Astrocyte (in vitro differentiated cells and primary cell): ENCODE results near the gene KCNMA1. TPM values are rescaled to one million over a fixed set of nuclear protein-coding genes. Genes with fewer than 3 reads are reported as not detected.

Source experiments
- DNase-seq: peaks from one replicate; pipeline ENCODE4 v3.0.0-alpha.2; 2010; ENCODE audit warnings: low read depth
- FAIRE-seq: peaks from 2 replicates; lab custom pipeline; 2011; peaks lifted over from hg19 to GRCh38; lab: Jason Lieb, UNC
- H2AFZ ChIP-seq: 2 replicates; pipeline ENCODE4 v1.6.0; 2012; ENCODE audit warnings: low read depth, low read length, inconsistent platforms
- H3K27ac ChIP-seq: 2 replicates; pipeline ENCODE4 v1.5.1; 2011; ENCODE audit warnings: low read depth, low read length, inconsistent platforms
- H3K27me3 ChIP-seq: 2 replicates; pipeline ENCODE4 v1.6.0; 2011; ENCODE audit warnings: low read length, inconsistent platforms; ENCODE audit not compliant: insufficient read depth
- H3K36me3 ChIP-seq: 2 replicates; pipeline ENCODE4 v1.5.1; 2011; ENCODE audit warnings: low read length, inconsistent platforms; ENCODE audit not compliant: insufficient read depth
- H3K4me1 ChIP-seq: 2 replicates; pipeline ENCODE4 v1.5.1; 2011; ENCODE audit warnings: low read length, inconsistent platforms; ENCODE audit not compliant: insufficient read depth
- H3K4me2 ChIP-seq: 2 replicates; pipeline ENCODE4 v1.6.0; 2012; ENCODE audit warnings: low read length, inconsistent platforms
- H3K4me3 ChIP-seq: 2 replicates; pipeline ENCODE4 v1.5.1; 2011; ENCODE audit warnings: low read depth, mild to moderate bottlenecking, low read length, inconsistent platforms; ENCODE audit not compliant: insufficient read depth
- H3K79me2 ChIP-seq: 2 replicates; pipeline ENCODE4 v1.6.0; 2012; ENCODE audit warnings: mild to moderate bottlenecking, low read length, inconsistent platforms; ENCODE audit not compliant: insufficient read depth
- H3K9ac ChIP-seq: 2 replicates; pipeline ENCODE4 v1.6.0; 2012; ENCODE audit warnings: mild to moderate bottlenecking, low read length, inconsistent platforms
- H3K9me3 ChIP-seq: 2 replicates; pipeline ENCODE4 v1.5.1; 2012; ENCODE audit warnings: low read depth, mild to moderate bottlenecking, low read length, inconsistent platforms; ENCODE audit not compliant: insufficient read depth
- H4K20me1 ChIP-seq: 2 replicates; pipeline ENCODE4 v1.6.0; 2012; ENCODE audit warnings: low read length, inconsistent platforms; ENCODE audit not compliant: insufficient read depth
- H3K27ac Mint-ChIP-seq: one replicate; pipeline ENCODE4 v1.8.0; 2021; ENCODE audit warnings: mild to moderate bottlenecking, mixed read lengths; ENCODE audit not compliant: unreplicated experiment
- H3K27me3 Mint-ChIP-seq: one replicate; pipeline ENCODE4 v1.8.0; 2021; ENCODE audit warnings: low read depth, mixed read lengths; ENCODE audit not compliant: unreplicated experiment
- H3K36me3 Mint-ChIP-seq: one replicate; pipeline ENCODE4 v1.8.0; 2021; ENCODE audit warnings: low read depth, mixed read lengths; ENCODE audit not compliant: unreplicated experiment
- H3K4me1 Mint-ChIP-seq: one replicate; pipeline ENCODE4 v1.8.0; 2021; ENCODE audit warnings: low read depth, mixed read lengths; ENCODE audit not compliant: unreplicated experiment
- H3K4me3 Mint-ChIP-seq: one replicate; pipeline ENCODE4 v1.8.0; 2021; ENCODE audit warnings: mild to moderate bottlenecking, moderate library complexity, mixed read lengths; ENCODE audit not compliant: unreplicated experiment
- H3K9me3 Mint-ChIP-seq: one replicate; pipeline ENCODE4 v1.8.0; 2021; ENCODE audit warnings: mild to moderate bottlenecking, mixed read lengths; ENCODE audit not compliant: unreplicated experiment
- CTCF ChIP-seq: IDR thresholded peaks from 2 replicates; pipeline ENCODE4 v1.5.1; 2011; ENCODE audit warnings: low read depth, mild to moderate bottlenecking, inconsistent platforms, low read length, moderate library complexity; ENCODE audit not compliant: insufficient read depth
- EZH2 ChIP-seq: IDR thresholded peaks from 2 replicates; pipeline ENCODE4 v1.6.1; 2012; ENCODE audit warnings: mild to moderate bottlenecking, low read length, inconsistent platforms; ENCODE audit not compliant: insufficient read depth
- total RNA-seq: library from RNA; stranded (reverse); gene quantifications from 2 replicates; pipeline ENCODE4 v1.2.1, GENCODE V29; 2021

The KCNMA1 gene
- total RNA-seq, 1 donor from 2014 or later: 45.8 TPM

- Histone ChIP-seq H3K27ac (no peak overlapping the region), H4K20me1 (no peaks in the 10 kb centered on the region), H3K4me1 (peaks cover 23% of the 10 kb centered on the region), H3K9ac (no peak overlapping the region), H3K27me3 (no peaks in the 10 kb centered on the region), H3K36me3 (no peaks in the 10 kb centered on the region), H3K9me3 (no peaks in the 10 kb centered on the region), H3K4me3 (no peak overlapping the region), H3K79me2 (no peaks in the 10 kb centered on the region), H2AFZ (no peak overlapping the region), H3K4me2 (no peak overlapping the region)
- H3K9me3 Mint-ChIP-seq: no peaks in the 10 kb centered on the region
- H3K27me3 Mint-ChIP-seq: no peaks in the 10 kb centered on the region
- no peak overlapping the region for H3K4me3 Mint-ChIP-seq
- FAIRE-seq (no peak), DNase-seq (no peak)
- no peak overlapping the region for H3K27ac Mint-ChIP-seq
- H3K4me1 Mint-ChIP-seq: peaks cover 75% of the 10 kb centered on the region
- TF ChIP-seq CTCF (no peak), EZH2 (no peak)
- no peaks in the 10 kb centered on the region for H3K36me3 Mint-ChIP-seq
Measured at GRCh38 chr10:77191324-77192049, 446.1 kb downstream of the KCNMA1 start.

- no peak overlapping the region for H3K4me2 ChIP-seq
- no peak overlapping the region for H3K4me3 Mint-ChIP-seq
- H3K27ac ChIP-seq: no peak overlapping the region
- peaks cover 3% of the 10 kb centered on the region for H3K36me3 Mint-ChIP-seq
- H3K4me3 ChIP-seq: no peak overlapping the region
- H2AFZ ChIP-seq: no peak overlapping the region
- DNase-seq (no peak), FAIRE-seq (no peak)
- H3K27me3 Mint-ChIP-seq: no peaks in the 10 kb centered on the region
- no peaks in the 10 kb centered on the region for H3K9me3 ChIP-seq
- H3K9ac ChIP-seq: no peak overlapping the region
- no peaks in the 10 kb centered on the region for H3K36me3 ChIP-seq
- TF ChIP-seq CTCF (no peak), EZH2 (no peak)
- H4K20me1 ChIP-seq: no peaks in the 10 kb centered on the region
- H3K79me2 ChIP-seq: no peaks in the 10 kb centered on the region
- no peaks in the 10 kb centered on the region for H3K27me3 ChIP-seq
- no peak overlapping the region for H3K27ac Mint-ChIP-seq
- H3K9me3 Mint-ChIP-seq: no peaks in the 10 kb centered on the region
- peaks cover 22% of the 10 kb centered on the region for H3K4me1 ChIP-seq
- H3K4me1 Mint-ChIP-seq: peaks cover 79% of the 10 kb centered on the region
Measured at GRCh38 chr10:77190291-77190690, 447.3 kb downstream of the KCNMA1 start.

GRCh38 chr10:77189520-77189919, 448.1 kb downstream of the KCNMA1 start:
- peak overlapping the region; percentile 79 for H3K27ac Mint-ChIP-seq
- no peaks in the 10 kb centered on the region for H3K9me3 Mint-ChIP-seq

More at GRCh38 chr10:77189520-77189919, 448.1 kb downstream of the KCNMA1 start:
- H3K9ac ChIP-seq: no peak overlapping the region
- H3K4me1 ChIP-seq: peaks cover 15% of the 10 kb centered on the region
- TF ChIP-seq CTCF (no peak), EZH2 (no peak)
- H4K20me1 ChIP-seq: no peaks in the 10 kb centered on the region
- no peak for FAIRE-seq
- Mint-ChIP-seq H3K4me3 (no peak overlapping the region), H3K4me1 (peaks cover 74% of the 10 kb centered on the region), H3K27me3 (no peaks in the 10 kb centered on the region), H3K36me3 (peaks cover 5% of the 10 kb centered on the region)
- no peak overlapping the region for H2AFZ ChIP-seq
- H3K9me3 ChIP-seq: no peaks in the 10 kb centered on the region
- H3K27me3 ChIP-seq: no peaks in the 10 kb centered on the region
- H3K27ac ChIP-seq: no peak overlapping the region
- no peak overlapping the region for H3K4me3 ChIP-seq
- H3K36me3 ChIP-seq: no peaks in the 10 kb centered on the region
- H3K79me2 ChIP-seq: no peaks in the 10 kb centered on the region
- DNase-seq: no peak
- no peak overlapping the region for H3K4me2 ChIP-seq
